WTC11 (cell line): ENCODE data around the gene PATL2. TPM values are rescaled to one million over a fixed set of nuclear protein-coding genes. Genes with fewer than 3 reads are reported as not detected.
"Not testable (repeated sequence)": the region's sequence is repeated elsewhere in the genome, so short reads cannot be mapped to it uniquely, and the experiment has no call there.

Source experiments
- ATAC-seq: fragments of 200-7000 bp; cut with Tn5 transposase; 2 replicates; pipeline ENCODE4 v1.10.0; 2021; ENCODE audit warnings: mild to moderate bottlenecking, moderate library complexity
- CTCF ChIA-PET: fragments of 300-600 bp; sonication (Branson Sonifier 250); formaldehyde crosslinking; loops from one replicate; lab custom pipeline; 2021; ENCODE audit warnings: antibody characterized with exemption; lab: Charles Lee
- POLR2A ChIA-PET: fragments of 350-600 bp; sonication (Branson Sonifier 250); formaldehyde crosslinking; loops from one replicate; lab custom pipeline; 2021; ENCODE audit warnings: antibody characterized with exemption; lab: Charles Lee
- DNase-seq: peaks from one replicate; pipeline ENCODE4 v3.0.0; 2021; ENCODE audit warnings: low spot score
- H3K27ac Mint-ChIP-seq: 2 replicates; pipeline ENCODE4 v1.8.0; 2021; ENCODE audit warnings: mixed read lengths
- H3K27me3 Mint-ChIP-seq: 2 replicates; pipeline ENCODE4 v1.8.0; 2021; ENCODE audit warnings: low read depth, mild to moderate bottlenecking, moderate library complexity, mixed read lengths
- H3K36me3 Mint-ChIP-seq: 2 replicates; pipeline ENCODE4 v1.8.0; 2021; ENCODE audit warnings: mixed read lengths
- H3K4me1 Mint-ChIP-seq: 2 replicates; pipeline ENCODE4 v1.8.0; 2022; ENCODE audit warnings: mixed read lengths
- H3K4me3 Mint-ChIP-seq: 2 replicates; pipeline ENCODE4 v1.8.0; 2021; ENCODE audit warnings: mild to moderate bottlenecking, moderate library complexity, mixed read lengths
- H3K9me3 Mint-ChIP-seq: 2 replicates; pipeline ENCODE4 v1.8.0; 2021; ENCODE audit warnings: mixed read lengths
- ATF1 ChIP-seq: sonication (generic); formaldehyde crosslinking; IDR thresholded peaks from 2 replicates; pipeline ENCODE4 v1.8.1; 2023; ENCODE audit warnings: mild to moderate bottlenecking, moderate library complexity, missing genetic modification reagents
- CREM ChIP-seq: sonication (generic); formaldehyde crosslinking; IDR thresholded peaks from 2 replicates; pipeline ENCODE4 v1.8.1; 2022; ENCODE audit warnings: mild to moderate bottlenecking, missing genetic modification reagents, moderate library complexity
- E2F1 ChIP-seq: sonication (generic); formaldehyde crosslinking; IDR thresholded peaks from 2 replicates; pipeline ENCODE4 v1.8.0; 2022; ENCODE audit warnings: mild to moderate bottlenecking, missing genetic modification reagents
- E2F5 ChIP-seq: sonication (generic); formaldehyde crosslinking; IDR thresholded peaks from 2 replicates; pipeline ENCODE4 v1.8.1; 2022; ENCODE audit warnings: mild to moderate bottlenecking, moderate library complexity, missing genetic modification reagents
- EMX1 ChIP-seq: fragments of 250-450 bp; sonication (Bioruptor Pico); IDR thresholded peaks from 2 replicates; pipeline ENCODE4 v1.8.0; 2021; ENCODE audit warnings: mild to moderate bottlenecking
- ESRRA ChIP-seq: sonication (generic); formaldehyde crosslinking; IDR thresholded peaks from 2 replicates; pipeline ENCODE4 v1.8.1; 2022; ENCODE audit warnings: mild to moderate bottlenecking, missing genetic modification reagents, borderline replicate concordance
- GTF2I ChIP-seq: fragments of 250-450 bp; sonication (Bioruptor Pico); conservative IDR thresholded peaks from 2 replicates; pipeline ENCODE4 v1.4.0; 2021; ENCODE audit warnings: mild to moderate bottlenecking
- JAZF1 ChIP-seq: fragments of 250-450 bp; sonication (Bioruptor Pico); IDR thresholded peaks from 2 replicates; pipeline ENCODE4 v1.9.0; 2021; ENCODE audit warnings: moderate library complexity, mild to moderate bottlenecking, inconsistent platforms
- JUN ChIP-seq: sonication (generic); formaldehyde crosslinking; IDR thresholded peaks from 2 replicates; pipeline ENCODE4 v1.8.0; 2023; ENCODE audit warnings: mild to moderate bottlenecking, missing genetic modification reagents
- KAT7 ChIP-seq: sonication (generic); formaldehyde crosslinking; IDR thresholded peaks from 2 replicates; pipeline ENCODE4 v1.8.1; 2023; ENCODE audit warnings: missing genetic modification reagents, mild to moderate bottlenecking, borderline replicate concordance
- MYBL2 ChIP-seq: sonication (generic); formaldehyde crosslinking; IDR thresholded peaks from 2 replicates; pipeline ENCODE4 v1.8.1; 2023; ENCODE audit warnings: mild to moderate bottlenecking, moderate library complexity, missing genetic modification reagents
- PRRX2 ChIP-seq: fragments of 250-450 bp; sonication (Bioruptor Pico); IDR thresholded peaks from 2 replicates; pipeline ENCODE4 v1.8.0; 2021; ENCODE audit warnings: mild to moderate bottlenecking
- RORB ChIP-seq: fragments of 250-450 bp; sonication (Bioruptor Pico); IDR thresholded peaks from 2 replicates; pipeline ENCODE4 v1.9.0; 2021; ENCODE audit warnings: mild to moderate bottlenecking
- SMAD3 ChIP-seq: sonication (generic); formaldehyde crosslinking; IDR thresholded peaks from 2 replicates; pipeline ENCODE4 v1.8.0; 2022; ENCODE audit warnings: missing genetic modification reagents, mild to moderate bottlenecking, borderline replicate concordance
- SP1 ChIP-seq: sonication (generic); formaldehyde crosslinking; conservative IDR thresholded peaks from 2 replicates; pipeline ENCODE4 v1.8.1; 2022; ENCODE audit warnings: missing genetic modification reagents
- ZNF121 ChIP-seq: sonication (generic); formaldehyde crosslinking; IDR thresholded peaks from 2 replicates; pipeline ENCODE4 v1.8.0; 2023; ENCODE audit warnings: missing genetic modification reagents
- ZNF138 ChIP-seq: sonication (generic); formaldehyde crosslinking; conservative IDR thresholded peaks from 2 replicates; pipeline ENCODE4 v1.8.1; 2022; ENCODE audit warnings: mild to moderate bottlenecking, moderate library complexity, missing genetic modification reagents
- ZNF219 ChIP-seq: sonication (generic); formaldehyde crosslinking; IDR thresholded peaks from 2 replicates; pipeline ENCODE4 v1.8.0; 2023; ENCODE audit warnings: missing genetic modification reagents, mild to moderate bottlenecking, borderline replicate concordance
- ZNF232 ChIP-seq: sonication (generic); formaldehyde crosslinking; IDR thresholded peaks from 2 replicates; pipeline ENCODE4 v1.8.0; 2022; ENCODE audit warnings: mild to moderate bottlenecking, missing genetic modification reagents
- ZNF416 ChIP-seq: fragments of 250-450 bp; sonication (Bioruptor Pico); IDR thresholded peaks from 2 replicates; pipeline ENCODE4 v1.9.0; 2021; ENCODE audit warnings: mild to moderate bottlenecking, inconsistent platforms
- total RNA-seq: library from RNA; stranded (reverse); gene quantifications from 3 replicates; pipeline ENCODE4 v1.2.3, GENCODE V29; 2021
- TF ChIP-seq, protein P1 (sequence below): fragments of 250-450 bp; sonication (Bioruptor Pico); IDR thresholded peaks from 2 replicates; pipeline ENCODE4 v1.9.0; 2021; ENCODE audit warnings: mild to moderate bottlenecking
- TF ChIP-seq, protein P2 (sequence below): sonication (generic); formaldehyde crosslinking; IDR thresholded peaks from 2 replicates; pipeline ENCODE4 v1.8.1; 2022; ENCODE audit warnings: low read depth, mild to moderate bottlenecking, moderate library complexity, missing genetic modification reagents, borderline replicate concordance

PATL2 gene
- total RNA-seq, 1 experiment from 2014 or later = 0.59 TPM

DNA sequence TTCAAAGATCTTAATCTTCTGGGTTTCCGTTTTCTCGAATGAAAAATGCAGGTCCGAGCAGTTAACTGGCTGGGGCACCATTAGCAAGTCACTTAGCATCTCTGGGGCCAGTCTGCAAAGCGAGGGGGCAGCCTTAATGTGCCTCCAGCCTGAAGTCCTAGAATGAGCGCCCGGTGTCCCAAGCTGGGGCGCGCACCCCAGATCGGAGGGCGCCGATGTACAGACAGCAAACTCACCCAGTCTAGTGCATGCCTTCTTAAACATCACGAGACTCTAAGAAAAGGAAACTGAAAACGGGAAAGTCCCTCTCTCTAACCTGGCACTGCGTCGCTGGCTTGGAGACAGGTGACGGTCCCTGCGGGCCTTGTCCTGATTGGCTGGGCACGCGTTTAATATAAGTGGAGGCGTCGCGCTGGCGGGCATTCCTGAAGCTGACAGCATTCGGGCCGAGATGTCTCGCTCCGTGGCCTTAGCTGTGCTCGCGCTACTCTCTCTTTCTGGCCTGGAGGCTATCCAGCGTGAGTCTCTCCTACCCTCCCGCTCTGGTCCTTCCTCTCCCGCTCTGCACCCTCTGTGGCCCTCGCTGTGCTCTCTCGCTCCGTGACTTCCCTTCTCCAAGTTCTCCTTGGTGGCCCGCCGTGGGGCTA lies at the start of gene PATL2, which contains the start of gene B2M (continued):
- no peak for TF ChIP-seq E2F5
- peak; percentile 9; the same call in 1 of the 2 replicates for TF ChIP-seq SMAD3 (CRISPR knock-in tag)
- TF ChIP-seq KAT7 (CRISPR knock-in tag) = 0 out of 2 replicates have a peak, but pooled peaks have one; percentile 51
- TF ChIP-seq GTF2I = no peak
- TF ChIP-seq ZNF138 (CRISPR knock-in tag) = no peak
- TF ChIP-seq ZNF121 (CRISPR knock-in tag) = no peak

- Mint-ChIP-seq H3K27ac (no peak overlapping the region), H3K27me3 (peaks cover 29% of the 10 kb centered on the region), H3K4me3 (no peak overlapping the region)
- DNase-seq = no peak
- no peak for TF ChIP-seq ZNF232 (CRISPR knock-in tag)
- TF ChIP-seq SP1 (CRISPR knock-in tag) = no peak
- TF ChIP-seq PRRX2 (CRISPR knock-in tag) = no peak
- TF ChIP-seq E2F1 = no peak
- no peak for TF ChIP-seq EMX1
- no peak for TF ChIP-seq JAZF1
- TF ChIP-seq, protein P1, sequence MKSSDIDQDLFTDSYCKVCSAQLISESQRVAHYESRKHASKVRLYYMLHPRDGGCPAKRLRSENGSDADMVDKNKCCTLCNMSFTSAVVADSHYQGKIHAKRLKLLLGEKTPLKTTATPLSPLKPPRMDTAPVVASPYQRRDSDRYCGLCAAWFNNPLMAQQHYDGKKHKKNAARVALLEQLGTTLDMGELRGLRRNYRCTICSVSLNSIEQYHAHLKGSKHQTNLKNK (CRISPR knock-in tag) = no peak
- TF ChIP-seq KAT7 (CRISPR knock-in tag) = no peak
- TF ChIP-seq ESRRA = no peak
- no peak for TF ChIP-seq ZNF416 (CRISPR knock-in tag)
- no peak for TF ChIP-seq ZNF219 (CRISPR knock-in tag)
- no peak for TF ChIP-seq RORB (CRISPR knock-in tag)
- no peak for TF ChIP-seq ATF1
- no peak for TF ChIP-seq JUN (CRISPR knock-in tag)
- TF ChIP-seq MYBL2 (CRISPR knock-in tag) = no peak
- no peak for TF ChIP-seq CREM (CRISPR knock-in tag)
- TF ChIP-seq, protein P2, sequence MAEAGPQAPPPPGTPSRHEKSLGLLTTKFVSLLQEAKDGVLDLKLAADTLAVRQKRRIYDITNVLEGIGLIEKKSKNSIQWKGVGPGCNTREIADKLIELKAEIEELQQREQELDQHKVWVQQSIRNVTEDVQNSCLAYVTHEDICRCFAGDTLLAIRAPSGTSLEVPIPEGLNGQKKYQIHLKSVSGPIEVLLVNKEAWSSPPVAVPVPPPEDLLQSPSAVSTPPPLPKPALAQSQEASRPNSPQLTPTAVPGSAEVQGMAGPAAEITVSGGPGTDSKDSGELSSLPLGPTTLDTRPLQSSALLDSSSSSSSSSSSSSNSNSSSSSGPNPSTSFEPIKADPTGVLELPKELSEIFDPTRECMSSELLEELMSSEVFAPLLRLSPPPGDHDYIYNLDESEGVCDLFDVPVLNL (CRISPR knock-in tag) = no peak
- TF ChIP-seq, all 79 proteins: peak for 0
- Mint-ChIP-seq H3K9me3 (peaks cover 40% of the 10 kb centered on the region), H3K36me3 (peaks cover 7% of the 10 kb centered on the region; the same call in 1 of the 2 replicates), H3K4me1 (no peaks in the 10 kb centered on the region)
- ChIA-PET CTCF (no interaction called here), POLR2A (no interaction called here)
- no peak for ATAC-seq
These were observed 42.2 kb upstream of the PATL2 start for GRCh38 chr15:44753345-44753744.

- H3K4me3 Mint-ChIP-seq, H3K4me1 Mint-ChIP-seq, POLR2A ChIA-PET, CTCF ChIA-PET, H3K36me3 Mint-ChIP-seq, H3K27ac Mint-ChIP-seq, DNase-seq, ATAC-seq: not testable (repeated sequence)
- H3K27me3 Mint-ChIP-seq = peaks cover 19% of the 10 kb centered on the region
- peaks cover 29% of the 10 kb centered on the region for H3K9me3 Mint-ChIP-seq
These were observed 32.3 kb upstream of the PATL2 start for GRCh38 chr15:44743454-44743853.

DNA sequence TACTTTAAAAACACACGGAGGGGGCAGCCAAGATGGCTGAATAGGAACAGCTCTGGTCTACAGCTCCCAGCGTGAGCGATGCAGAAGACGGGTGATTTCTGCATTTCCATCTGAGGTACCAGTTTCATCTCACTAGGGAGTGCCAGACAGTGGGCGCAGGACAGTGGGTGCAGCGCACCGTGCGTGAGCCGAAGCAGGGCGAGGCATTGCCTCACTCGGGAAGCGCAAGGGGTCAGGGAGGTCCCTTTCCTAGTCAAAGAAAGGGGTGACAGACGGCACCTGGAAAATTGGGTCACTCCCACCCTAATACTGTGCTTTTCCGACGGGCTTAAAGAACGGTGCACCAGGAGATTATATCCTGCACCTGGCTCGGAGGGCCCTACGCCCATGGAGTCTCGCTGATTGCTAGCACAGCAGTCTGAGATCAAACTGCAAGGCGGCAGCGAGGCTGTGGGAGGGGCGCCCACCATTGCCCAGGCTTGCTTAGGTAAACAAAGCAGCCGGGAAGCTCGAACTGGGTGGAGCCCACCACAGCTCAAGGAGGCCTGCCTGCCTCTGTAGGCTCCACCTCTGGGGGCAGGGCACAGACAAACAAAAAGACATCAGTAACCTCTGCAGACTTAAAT lies 28.2 kb upstream of the PATL2 start:
- H3K36me3 Mint-ChIP-seq, H3K4me1 Mint-ChIP-seq, DNase-seq, H3K4me3 Mint-ChIP-seq, H3K27ac Mint-ChIP-seq, POLR2A ChIA-PET, ATAC-seq: not testable (repeated sequence)
- H3K27me3 Mint-ChIP-seq = peaks cover 14% of the 10 kb centered on the region
- CTCF ChIA-PET = interaction anchor here (0.8 to 6.1 kb wide), 6 partner anchors 13 to 155 kb away, joined by 3 to 104 read pairs (median 12); partner anchors contain the start of genes B2M, PATL2 and SPG11
- peaks cover 17% of the 10 kb centered on the region for H3K9me3 Mint-ChIP-seq
